Mesendoderm (in vitro differentiated cells): ENCODE data around the gene NLRP10.
A peak's percentile ranks its signal among the peaks of the same experiment; 100 is the strongest.

ENCODE experiments used
- DNase-seq: peaks from one replicate; pipeline ENCODE4 v3.0.0; 2013
- H2AK5ac ChIP-seq: 2 replicates; pipeline ENCODE4 v1.6.1; 2013; ENCODE audit warnings: low read length, inconsistent platforms
- H2BK120ac ChIP-seq: 2 replicates; pipeline ENCODE4 v1.6.1; 2013; ENCODE audit warnings: low read depth, mild to moderate bottlenecking, low read length, moderate library complexity, mixed read lengths
- H2BK15ac ChIP-seq: replicated peaks from 2 replicates; pipeline ENCODE4 v1.6.1; 2013; ENCODE audit warnings: low read depth, mild to moderate bottlenecking, moderate library complexity
- H2BK5ac ChIP-seq: 2 replicates; pipeline ENCODE4 v1.6.1; 2013; ENCODE audit warnings: low read length, inconsistent platforms
- H3K18ac ChIP-seq: 2 replicates; pipeline ENCODE4 v1.6.1; 2013; ENCODE audit warnings: mild to moderate bottlenecking, low read length, mixed read lengths
- H3K23ac ChIP-seq: one replicate; pipeline ENCODE4 v1.6.1; 2013; ENCODE audit warnings: low read length
- H3K27ac ChIP-seq: 2 replicates; pipeline ENCODE4 v1.5.1; 2013; ENCODE audit warnings: low read depth, mild to moderate bottlenecking, inconsistent platforms, low read length, moderate library complexity
- H3K27me3 ChIP-seq: 2 replicates; pipeline ENCODE4 v1.6.1; 2013; ENCODE audit warnings: low read length, control low read depth, mild to moderate bottlenecking, inconsistent platforms; ENCODE audit not compliant: insufficient read depth, poor library complexity
- H3K36me3 ChIP-seq: 2 replicates; pipeline ENCODE4 v1.6.1; 2013; ENCODE audit warnings: low read length, inconsistent platforms; ENCODE audit not compliant: control insufficient read depth, insufficient read depth
- H3K4ac ChIP-seq: one replicate; pipeline ENCODE4 v1.6.1; 2013; ENCODE audit warnings: low read depth, mild to moderate bottlenecking, low read length, moderate library complexity
- H3K4me1 ChIP-seq: 2 replicates; pipeline ENCODE4 v1.6.1; 2013; ENCODE audit warnings: low read depth, low read length, inconsistent platforms; ENCODE audit not compliant: control insufficient read depth
- H3K4me2 ChIP-seq: 2 replicates; pipeline ENCODE4 v1.6.1; 2013; ENCODE audit warnings: low read length
- H3K4me3 ChIP-seq: 2 replicates; pipeline ENCODE4 v1.5.1; 2013; ENCODE audit warnings: mild to moderate bottlenecking, low read length
- H3K56ac ChIP-seq: one replicate; pipeline ENCODE4 v1.6.1; 2013; ENCODE audit warnings: low read length
- H3K79me1 ChIP-seq: 2 replicates; pipeline ENCODE4 v1.6.1; 2013; ENCODE audit warnings: low read length, inconsistent platforms
- H3K79me2 ChIP-seq: 2 replicates; pipeline ENCODE4 v1.6.1; 2013; ENCODE audit warnings: mild to moderate bottlenecking, low read length; ENCODE audit not compliant: control insufficient read depth, insufficient read depth
- H3K9ac ChIP-seq: 2 replicates; pipeline ENCODE4 v1.6.1; 2013; ENCODE audit warnings: low read length, inconsistent platforms
- H4K5ac ChIP-seq: one replicate; pipeline ENCODE4 v1.6.1; 2013; ENCODE audit warnings: low read length
- H4K8ac ChIP-seq: one replicate; pipeline ENCODE4 v1.6.1; 2013; ENCODE audit warnings: low read depth, mild to moderate bottlenecking, control low read depth, low read length, moderate library complexity
- WGBS: extraction: QIAGEN DNeasy Blood & Tissue Kit; methylation state at CpG from one replicate; pipeline ENCODE4 v1.1.7; 2013; ENCODE audit warnings: low lambda C conversion rate, missing lambda C conversion rate; ENCODE audit not compliant: insufficient coverage; ENCODE audit errors: extremely low coverage; 5-methylcytosine and 5-hydroxymethylcytosine counted together

Gene NLRP10

GRCh38 chr11:7982582-7983119 is 17.4 kb upstream of the NLRP10 start:
- Histone ChIP-seq H3K23ac (no peak overlapping the region), H3K9ac (no peak overlapping the region), H3K18ac (no peak overlapping the region), H3K79me1 (no peaks in the 10 kb centered on the region), H4K8ac (no peak overlapping the region), H2AK5ac (no peak overlapping the region), H3K27ac (no peak overlapping the region), H2BK15ac (no peak overlapping the region), H4K5ac (no peak overlapping the region), H3K27me3 (no peaks in the 10 kb centered on the region), H3K4ac (no peak overlapping the region), H3K4me1 (peaks cover 3% of the 10 kb centered on the region), H2BK5ac (no peak overlapping the region), H3K4me2 (no peak overlapping the region), H3K4me3 (no peak overlapping the region), H3K56ac (no peak overlapping the region), H3K79me2 (peaks cover 2% of the 10 kb centered on the region), H2BK120ac (no peak overlapping the region), H3K36me3 (no peaks in the 10 kb centered on the region)
- no peak for DNase-seq
- no CpG with 5 or more reads among the region's 1 CpG for WGBS

GRCh38 chr11:7981619-7982157 is 16.4 kb upstream of the NLRP10 start:
- Histone ChIP-seq H3K36me3 (no peaks in the 10 kb centered on the region), H3K79me1 (no peaks in the 10 kb centered on the region), H4K8ac (no peak overlapping the region), H3K56ac (no peak overlapping the region), H3K4me2 (no peak overlapping the region), H3K4ac (no peak overlapping the region), H3K23ac (no peak overlapping the region), H3K79me2 (no peaks in the 10 kb centered on the region), H3K27me3 (no peaks in the 10 kb centered on the region), H3K27ac (no peak overlapping the region), H2BK15ac (no peak overlapping the region), H2BK5ac (no peak overlapping the region), H3K18ac (peak overlapping the region; percentile 76), H3K4me3 (no peak overlapping the region), H3K9ac (no peak overlapping the region), H2BK120ac (no peak overlapping the region), H4K5ac (no peak overlapping the region), H3K4me1 (peaks cover 3% of the 10 kb centered on the region), H2AK5ac (peak overlapping the region; percentile 14)
- no CpG with 5 or more reads among the region's 1 CpG for WGBS
- no peak for DNase-seq

- Histone ChIP-seq H3K4me3 (no peak overlapping the region), H4K8ac (peak overlapping the region; percentile 65), H3K79me2 (no peaks in the 10 kb centered on the region), H3K27me3 (no peaks in the 10 kb centered on the region), H3K79me1 (no peaks in the 10 kb centered on the region), H3K23ac (no peak overlapping the region), H3K4ac (no peak overlapping the region), H3K18ac (no peak overlapping the region), H2BK5ac (no peak overlapping the region), H3K4me1 (no peaks in the 10 kb centered on the region), H4K5ac (no peak overlapping the region), H3K9ac (no peak overlapping the region), H3K27ac (no peak overlapping the region), H3K56ac (no peak overlapping the region), H3K4me2 (no peak overlapping the region), H2BK15ac (no peak overlapping the region), H3K36me3 (no peaks in the 10 kb centered on the region), H2AK5ac (no peak overlapping the region), H2BK120ac (peak overlapping the region; percentile 61)
- peak; percentile 55 for DNase-seq
- WGBS = no CpG with 5 or more reads among the region's 5 CpGs
Measured at GRCh38 chr11:7977232-7977917, 12.1 kb upstream of the NLRP10 start.

- DNase-seq = peak; percentile 79
- WGBS = no CpG with 5 or more reads among the region's 2 CpGs
Measured at GRCh38 chr11:7974668-7975067, 9.4 kb upstream of the NLRP10 start.

GRCh38 chr11:7973011-7973410 is 7.8 kb upstream of the NLRP10 start:
- Histone ChIP-seq H2BK120ac (no peak overlapping the region), H3K4me3 (no peak overlapping the region), H3K4me2 (no peak overlapping the region), H3K4me1 (peaks cover 1% of the 10 kb centered on the region), H3K56ac (no peak overlapping the region), H3K79me2 (no peaks in the 10 kb centered on the region), H3K18ac (no peak overlapping the region), H3K27ac (no peak overlapping the region), H3K9ac (no peak overlapping the region), H2BK15ac (no peak overlapping the region), H2AK5ac (no peak overlapping the region), H3K79me1 (no peaks in the 10 kb centered on the region), H4K5ac (no peak overlapping the region), H3K27me3 (no peaks in the 10 kb centered on the region), H3K36me3 (no peaks in the 10 kb centered on the region), H3K23ac (no peak overlapping the region), H3K4ac (no peak overlapping the region), H2BK5ac (no peak overlapping the region), H4K8ac (no peak overlapping the region)
- WGBS = no CpG with 5 or more reads among the region's 5 CpGs
- no peak for DNase-seq

More at GRCh38 chr11:7974668-7975067, 9.4 kb upstream of the NLRP10 start:
- H2BK120ac ChIP-seq = no peak overlapping the region
- H3K18ac ChIP-seq = no peak overlapping the region
- H4K8ac ChIP-seq = no peak overlapping the region
- no peak overlapping the region for H3K56ac ChIP-seq
- no peaks in the 10 kb centered on the region for H3K36me3 ChIP-seq
- no peak overlapping the region for H2BK5ac ChIP-seq
- no peak overlapping the region for H3K4me2 ChIP-seq
- no peaks in the 10 kb centered on the region for H3K79me1 ChIP-seq
- no peak overlapping the region for H3K9ac ChIP-seq
- H3K79me2 ChIP-seq = no peaks in the 10 kb centered on the region
- no peak overlapping the region for H3K27ac ChIP-seq
- no peak overlapping the region for H3K23ac ChIP-seq
- no peak overlapping the region for H2AK5ac ChIP-seq
- H2BK15ac ChIP-seq = no peak overlapping the region
- H3K4me3 ChIP-seq = no peak overlapping the region
- no peak overlapping the region for H4K5ac ChIP-seq
- no peaks in the 10 kb centered on the region for H3K27me3 ChIP-seq
- peaks cover 1% of the 10 kb centered on the region for H3K4me1 ChIP-seq
- no peak overlapping the region for H3K4ac ChIP-seq
